K562 (cell line): Measurements from ENCODE around the gene CPT1A. TPM values are rescaled to one million over a fixed set of nuclear protein-coding genes. Genes with fewer than 3 reads are reported as not detected.
A peak's percentile ranks its signal among the peaks of the same experiment; 100 is the strongest.

Experiments used
- BCOR ChIP-seq: fragments of 450-650 bp; IDR thresholded peaks from 2 replicates; pipeline ENCODE4 v1.6.1; 2016
- BRD4 ChIP-seq: fragments of 200-600 bp; sonication (generic); IDR thresholded peaks from 2 replicates; pipeline ENCODE4 v1.6.1; 2017; ENCODE audit warnings: inconsistent platforms
- CCAR2 ChIP-seq: fragments of 200-400 bp; formaldehyde crosslinking; IDR thresholded peaks from 2 replicates; pipeline ENCODE4 v1.6.1; 2017; ENCODE audit warnings: mild to moderate bottlenecking, low read depth, low read length
- CHD2 ChIP-seq: IDR thresholded peaks from 2 replicates; pipeline ENCODE4 v1.6.1; 2011; ENCODE audit warnings: low read depth, low read length
- EGR1 ChIP-seq: fragments of 450-650 bp; conservative IDR thresholded peaks from 2 replicates; pipeline ENCODE4 v1.6.1; 2017; ENCODE audit warnings: mild to moderate bottlenecking
- IRF9 ChIP-seq: fragments of 450-650 bp; IDR thresholded peaks from 2 replicates; pipeline ENCODE4 v1.6.1; 2016; ENCODE audit warnings: missing biosample characterization, missing genetic modification characterization
- KDM1A ChIP-seq, 2 experiments: fragments of 450-650 bp; IDR thresholded peaks; 2 replicates each; pipeline ENCODE4 v1.6.1; 2016; ENCODE audit warnings: mild to moderate bottlenecking in 2 of 2
- KDM2B ChIP-seq: fragments of 250-450 bp; sonication (Bioruptor Pico); IDR thresholded peaks from 2 replicates; pipeline ENCODE4 v1.8.0; 2021; ENCODE audit warnings: mild to moderate bottlenecking, moderate library complexity
- NCOA1 ChIP-seq: fragments of 450-650 bp; IDR thresholded peaks from 2 replicates; pipeline ENCODE4 v1.6.1; 2016; ENCODE audit warnings: low read depth
- RBM25 ChIP-seq: fragments of 200-400 bp; formaldehyde crosslinking; IDR thresholded peaks from 2 replicates; pipeline ENCODE4 v1.6.1; 2018; ENCODE audit warnings: low read length, low read depth, moderate library complexity; ENCODE audit not compliant: severe bottlenecking
- RNF219 ChIP-seq: fragments of 250-450 bp; sonication (Bioruptor Pico); IDR thresholded peaks from 2 replicates; pipeline ENCODE4 v1.5.0; 2022; ENCODE audit warnings: mild to moderate bottlenecking
- SIN3A ChIP-seq, 2 experiments: fragments of 150-350 bp in 1 of 2; IDR thresholded peaks; 2 replicates each; pipeline ENCODE4 v1.6.1; 2011 to 2016; ENCODE audit warnings: borderline replicate concordance in 2 of 2, low read depth in 2 of 2, low read length in 2 of 2, mild to moderate bottlenecking in 2 of 2, moderate library complexity in 2 of 2; ENCODE audit not compliant: control insufficient read depth in 1 of 2
- SPI1 ChIP-seq: IDR thresholded peaks from 2 replicates; pipeline ENCODE4 v1.6.1; 2011; ENCODE audit warnings: low read depth, low read length, control low read depth, borderline replicate concordance
- XRCC3 ChIP-seq: fragments of 450-650 bp; IDR thresholded peaks from 2 replicates; pipeline ENCODE4 v1.6.1; 2017; ENCODE audit warnings: mild to moderate bottlenecking, moderate library complexity
- ZBTB33 ChIP-seq: sonication (generic); formaldehyde crosslinking; IDR thresholded peaks from 2 replicates; pipeline ENCODE4 v1.8.1; 2023; ENCODE audit warnings: mild to moderate bottlenecking, missing genetic modification reagents
- ZEB2 ChIP-seq: fragments of 450-650 bp; IDR thresholded peaks from 2 replicates; pipeline ENCODE4 v1.6.1; 2016
- ZNF121 ChIP-seq: sonication (generic); formaldehyde crosslinking; conservative IDR thresholded peaks from 2 replicates; pipeline ENCODE4 v1.8.0; 2022; ENCODE audit warnings: missing genetic modification reagents
- ZNF134 ChIP-seq: fragments of 250-450 bp; sonication (Bioruptor Pico); conservative IDR thresholded peaks from 2 replicates; pipeline ENCODE4 v1.4.0; 2020
- ZNF212 ChIP-seq: fragments of 450-650 bp; formaldehyde crosslinking; IDR thresholded peaks from 2 replicates; pipeline ENCODE4 v1.4.0; 2020; ENCODE audit warnings: mild to moderate bottlenecking
- ZNF232 ChIP-seq: sonication (generic); formaldehyde crosslinking; IDR thresholded peaks from 2 replicates; pipeline ENCODE4 v1.8.0; 2022; ENCODE audit warnings: mild to moderate bottlenecking, missing genetic modification reagents
- ZNF384 ChIP-seq: IDR thresholded peaks from 2 replicates; pipeline ENCODE4 v1.6.1; 2012; ENCODE audit warnings: low read depth, low read length, improper control_type of control experiment
- ZNF395 ChIP-seq: fragments of 200-800 bp; sonication (Bioruptor generic); IDR thresholded peaks from 2 replicates; pipeline ENCODE4 v1.6.1; 2017; ENCODE audit warnings: missing genetic modification characterization, missing compliant biosample characterization
- ZNF436 ChIP-seq: fragments of 250-450, 450-650 bp; sonication (Bioruptor Pico); formaldehyde crosslinking; IDR thresholded peaks from 2 replicates; pipeline ENCODE4 v1.7.0; 2020; ENCODE audit warnings: mild to moderate bottlenecking
- ZNF561 ChIP-seq: fragments of 450-650 bp; formaldehyde crosslinking; conservative IDR thresholded peaks from 2 replicates; pipeline ENCODE4 v1.4.0; 2020; ENCODE audit warnings: mild to moderate bottlenecking, moderate library complexity
- ZNF57 ChIP-seq: fragments of 450-650 bp; formaldehyde crosslinking; IDR thresholded peaks from 2 replicates; pipeline ENCODE4 v1.4.0; 2020; ENCODE audit warnings: mild to moderate bottlenecking, moderate library complexity
- polyA plus RNA-seq, 8 experiments: library from polyadenylated mRNA; depleted of rRNA in 4 of 8; stranded (reverse) in 5 of 8; unstranded in 3 of 8; fragments of >200 nt; fragmentation: Nextera tagmentation in 2 of 8; fragmentation: Illumina TruSeq in 1 of 8; extraction: Ambion mirVana in 2 of 8; extraction: Trizol in 1 of 8; gene quantifications; 2 replicates each; pipeline versions ENCODE4 v1.2.1 to v1.2.3, GENCODE V29; 2011 to 2014; ENCODE audit warnings: inconsistent platforms in 1 of 8, missing spikeins in 1 of 8
- total RNA-seq, 7 experiments: library from RNA; depleted of rRNA in 6 of 7; stranded (reverse); fragments of >200 nt in 6 of 7; fragmentation: Illumina TruSeq in 2 of 7; extraction: Trizol in 2 of 7; gene quantifications; 2 replicates each; pipeline versions ENCODE4 v1.2.1 to v1.2.3, GENCODE V29; 2011 to 2021; ENCODE audit warnings: low replicate concordance in 1 of 7

The CPT1A gene
- total and polyA plus RNA-seq, 9 of the 15 experiments (the other 6 are each of a cell fraction or from before 2014, with no cell fraction given) = 2.6 to 29.1 (median 12.3) TPM

GRCh38 chr11:68838572-68838964 is 3.1 kb downstream of the CPT1A start (continued):
- TF ChIP-seq ZNF232 (CRISPR knock-in tag) = no peak
- TF ChIP-seq ZNF212 (CRISPR knock-in tag) = no peak
- TF ChIP-seq ZEB2 = no peak
- no peak for TF ChIP-seq XRCC3
- TF ChIP-seq SPI1 = no peak
- TF ChIP-seq ZNF384 = peak; percentile 76
- TF ChIP-seq KDM1A (IDR thresholded peaks at IDR 0.05) = peak in 1 of 2 experiments; percentile 51; a peak in 1 of 4 replicates
- no peak for TF ChIP-seq CCAR2
- TF ChIP-seq BCOR = peak; percentile 64
- TF ChIP-seq IRF9 = no peak
- no peak for TF ChIP-seq ZNF395 (CRISPR knock-in tag)
- no peak for TF ChIP-seq EGR1
- no peak for TF ChIP-seq BRD4
- no peak for TF ChIP-seq RNF219 (CRISPR knock-in tag)
- TF ChIP-seq NCOA1 = no peak
- TF ChIP-seq ZNF57 (CRISPR knock-in tag) = no peak
- no peak for TF ChIP-seq SIN3A (IDR thresholded peaks at IDR 0.05; ENCODE audit: borderline replicate concordance in 2 of 2, control insufficient read depth in 1 of 2, low read depth in 2 of 2, low read length in 2 of 2)
- no peak for TF ChIP-seq ZNF436 (CRISPR knock-in tag)
- no peak for TF ChIP-seq ZNF134 (CRISPR knock-in tag)
- TF ChIP-seq RBM25 = peak; percentile 61
- no peak for TF ChIP-seq ZBTB33 (CRISPR knock-in tag)
- TF ChIP-seq ZNF561 (CRISPR knock-in tag) = no peak
- no peak for TF ChIP-seq KDM2B
- peak; percentile 94 for TF ChIP-seq ZNF121 (CRISPR knock-in tag)
- TF ChIP-seq CHD2 = no peak
